HG02938 (cell line): ENCODE measurements around the gene NPAS1.
"Not testable (repeated sequence)": the region's sequence is repeated elsewhere in the genome, so short reads cannot be mapped to it uniquely, and the experiment has no call there.

Source experiments
- ATAC-seq: cut with Tn5 transposase; IDR thresholded peaks from one replicate; pipeline ENCODE4 v1.9.1; 2021; ENCODE audit warnings: mild to moderate bottlenecking, moderate library complexity; ENCODE audit not compliant: unreplicated experiment

Gene NPAS1

GRCh38 chr19:46988614-46989230, 30.9 kb upstream of the NPAS1 start:
- ATAC-seq, result no peak

GRCh38 chr19:46990991-46991676, 28.5 kb upstream of the NPAS1 start:
- ATAC-seq, result no peak

GRCh38 chr19:46992699-46993535, 26.7 kb upstream of the NPAS1 start:
- no peak for ATAC-seq

- no peak for ATAC-seq
Measured at GRCh38 chr19:46993622-46994021, 26.0 kb upstream of the NPAS1 start.

DNA sequence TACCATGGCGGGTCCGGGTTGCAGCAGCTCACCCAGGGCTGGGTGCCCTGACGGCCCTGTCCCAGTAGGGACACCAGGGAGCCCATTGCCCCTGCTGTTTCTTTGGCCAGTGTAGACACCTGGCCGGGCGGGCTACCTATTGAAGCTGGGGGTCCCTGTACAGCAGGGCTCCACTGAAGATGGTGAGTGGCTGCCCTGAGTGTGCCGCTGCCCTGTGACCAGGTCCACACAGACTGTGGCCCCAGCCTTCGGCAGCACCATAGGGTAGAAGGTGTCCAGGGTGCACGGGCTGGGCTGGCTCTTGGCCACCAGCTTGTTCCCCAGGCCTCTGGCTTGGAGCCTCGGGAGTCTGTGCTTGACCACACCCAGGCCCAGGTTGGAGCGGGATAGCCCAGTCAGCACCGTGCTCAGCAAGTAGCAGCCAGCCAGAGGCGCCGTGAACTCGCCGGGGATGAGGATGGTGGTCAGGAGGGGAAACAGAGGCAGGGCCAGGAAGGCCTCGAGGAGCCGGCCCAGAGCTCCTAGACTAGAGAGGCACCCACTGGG, 25.4 kb upstream of the NPAS1 start:
- no peak for ATAC-seq

- ATAC-seq, result no peak
Measured at GRCh38 chr19:46995492-46995891, 24.1 kb upstream of the NPAS1 start.

- no peak for ATAC-seq
Measured at GRCh38 chr19:46998445-46999125, 21.1 kb upstream of the NPAS1 start.

DNA sequence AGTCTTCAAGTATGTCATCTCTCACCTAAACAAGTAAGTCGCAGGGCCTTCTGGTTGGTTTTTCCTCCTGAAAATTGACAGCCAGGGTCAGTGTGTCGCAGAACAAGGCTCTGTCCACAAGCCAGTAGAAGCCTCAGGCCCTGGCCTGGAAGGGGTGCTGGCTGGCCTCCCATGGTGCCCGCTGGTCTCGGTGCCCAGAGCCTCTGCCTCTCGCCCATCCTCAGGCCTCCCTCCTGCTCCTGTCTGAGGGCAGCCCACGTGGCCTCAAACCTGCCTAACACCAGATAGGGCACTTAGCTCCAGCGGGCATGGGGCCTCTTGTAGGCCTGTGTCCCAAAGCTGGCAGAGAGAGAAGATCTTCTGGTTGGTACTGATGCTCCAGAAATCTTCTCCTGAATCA, 20.3 kb upstream of the NPAS1 start:
- ATAC-seq, result no peak

DNA sequence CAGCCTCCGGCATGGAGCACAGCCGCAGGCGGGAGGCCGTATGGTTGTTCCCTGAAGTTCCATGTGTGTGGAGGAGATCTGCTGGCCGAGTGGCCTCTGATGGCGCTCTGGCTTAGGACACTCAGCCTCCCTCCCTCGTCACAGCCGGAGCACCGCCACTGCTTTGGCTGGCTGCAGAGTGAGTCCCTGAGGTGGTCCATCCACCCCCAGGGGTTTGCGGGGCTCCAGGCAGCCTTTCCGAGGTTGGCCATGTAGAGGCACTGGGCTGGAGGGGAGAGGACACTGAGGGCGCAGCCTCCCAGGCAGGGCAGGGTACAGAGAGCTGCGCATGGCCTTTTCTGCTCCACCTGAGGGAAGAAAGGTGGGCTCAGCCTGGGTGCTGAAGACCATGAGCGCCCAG, 19.8 kb upstream of the NPAS1 start:
- no peak for ATAC-seq

DNA sequence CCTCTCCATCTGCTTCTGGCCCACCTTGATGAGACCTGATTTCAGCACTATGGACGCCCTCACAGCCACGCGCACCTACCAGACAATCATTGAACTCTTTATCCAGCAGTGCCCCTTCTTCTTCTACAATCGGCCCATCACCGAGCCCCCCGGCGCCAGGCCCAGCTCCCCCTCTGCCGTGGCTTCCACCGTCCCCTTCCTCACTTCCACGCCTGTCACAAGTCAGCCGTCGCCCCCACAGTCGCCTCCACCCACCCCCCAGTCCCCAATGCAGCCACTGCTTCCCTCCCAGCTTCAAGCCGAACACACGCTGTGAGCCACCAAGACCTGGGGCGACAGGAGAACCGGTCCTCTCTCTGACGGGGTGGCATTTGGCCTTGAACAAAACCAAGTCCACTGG, 19.3 kb upstream of the NPAS1 start:
- ATAC-seq, result no peak

DNA sequence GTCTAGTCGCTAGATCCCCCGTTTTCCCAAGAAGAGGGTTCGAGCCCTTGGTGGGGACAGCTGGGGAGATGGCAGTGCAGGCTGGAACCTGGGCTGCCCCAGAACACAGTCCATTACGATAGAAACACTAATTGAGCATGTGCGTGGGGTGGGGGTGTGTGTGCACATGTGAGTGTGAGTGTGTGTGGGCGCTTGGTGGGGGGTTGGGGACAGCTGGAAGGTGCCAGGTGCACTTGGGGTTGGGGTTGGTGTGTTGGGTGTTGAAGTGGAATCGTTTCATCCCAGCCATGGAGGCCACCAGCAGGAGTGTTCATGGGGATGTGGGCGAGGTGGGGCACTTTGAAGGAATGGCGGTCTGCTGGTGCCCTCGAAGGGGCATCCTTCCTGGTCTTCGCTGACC, 18.1 kb upstream of the NPAS1 start:
- no peak for ATAC-seq

DNA sequence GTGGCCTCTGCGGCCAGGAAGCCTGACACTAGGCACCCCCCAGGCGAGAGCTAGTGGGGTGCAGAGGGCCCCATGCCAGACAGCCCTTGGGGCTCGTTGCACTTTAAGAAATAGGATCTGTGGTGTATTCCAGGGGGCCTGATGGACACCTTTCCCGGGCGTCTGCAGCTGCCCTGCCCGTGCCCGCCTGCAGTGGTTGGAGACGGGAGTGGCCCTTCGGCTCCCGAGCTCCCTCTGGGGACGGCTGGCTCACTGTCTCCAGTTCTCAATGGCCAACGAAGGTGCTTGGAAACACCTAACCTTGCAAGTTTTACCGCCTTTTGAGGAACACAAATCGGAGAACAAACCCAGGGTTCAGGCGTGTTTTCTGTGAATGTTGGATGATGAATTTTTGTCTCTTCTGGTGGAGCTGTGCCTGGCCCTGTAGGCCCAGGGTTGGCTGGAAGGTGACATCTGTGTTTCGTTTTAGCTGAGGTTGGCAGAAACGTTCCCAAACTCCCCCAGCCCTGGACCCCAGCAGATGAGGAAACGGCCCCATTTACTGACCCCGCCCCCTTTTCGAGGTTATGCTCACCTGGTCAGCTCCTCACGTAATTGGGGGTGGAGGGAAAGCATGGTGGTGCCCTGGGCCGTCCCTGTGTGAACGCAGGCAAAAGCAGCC, 17.4 kb upstream of the NPAS1 start:
- no peak for ATAC-seq

- no peak for ATAC-seq
Measured at GRCh38 chr19:47002853-47003610, 16.6 kb upstream of the NPAS1 start.

DNA sequence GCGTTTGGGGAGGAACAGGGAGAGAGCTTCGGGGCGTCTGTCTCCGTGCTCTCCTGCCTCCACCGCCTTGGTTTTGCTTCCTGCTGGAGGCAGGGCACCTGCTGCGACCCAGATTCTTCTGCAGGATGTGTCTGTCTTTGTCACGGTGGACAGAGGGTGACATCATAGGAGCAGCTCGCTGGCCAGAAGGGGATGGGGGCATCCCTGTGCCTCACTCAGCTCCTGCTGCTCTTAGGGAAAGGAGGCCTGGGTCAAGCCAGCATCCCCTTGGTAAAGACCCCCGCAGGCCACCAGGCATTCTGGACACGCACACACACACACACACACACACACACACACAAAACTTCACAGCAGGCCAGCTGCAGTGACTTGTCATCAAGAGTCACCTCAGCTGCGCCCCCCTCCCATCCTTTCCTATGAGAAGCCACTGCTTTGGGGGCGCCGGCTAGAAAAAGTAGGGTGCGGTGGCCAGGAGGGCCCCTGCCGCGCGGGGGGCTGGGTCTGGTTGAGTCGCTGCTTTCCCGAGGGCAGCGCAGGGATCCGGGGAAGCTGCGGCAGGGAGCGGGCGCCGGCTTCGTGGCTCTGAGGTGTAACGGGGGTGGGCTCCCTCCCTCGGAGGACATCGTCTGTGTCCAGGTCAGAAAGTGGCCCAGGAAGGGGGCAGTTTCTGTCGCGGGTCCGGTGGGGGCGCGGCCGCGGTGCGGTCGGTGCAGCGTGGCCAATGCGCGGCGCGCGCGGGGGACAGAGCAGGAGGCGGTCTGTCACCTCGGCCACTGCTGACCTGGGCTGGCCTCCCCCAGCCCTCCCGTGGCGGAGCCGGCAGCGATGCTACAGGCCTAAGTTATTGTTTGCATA, 15.8 kb upstream of the NPAS1 start:
- ATAC-seq, result no peak

DNA sequence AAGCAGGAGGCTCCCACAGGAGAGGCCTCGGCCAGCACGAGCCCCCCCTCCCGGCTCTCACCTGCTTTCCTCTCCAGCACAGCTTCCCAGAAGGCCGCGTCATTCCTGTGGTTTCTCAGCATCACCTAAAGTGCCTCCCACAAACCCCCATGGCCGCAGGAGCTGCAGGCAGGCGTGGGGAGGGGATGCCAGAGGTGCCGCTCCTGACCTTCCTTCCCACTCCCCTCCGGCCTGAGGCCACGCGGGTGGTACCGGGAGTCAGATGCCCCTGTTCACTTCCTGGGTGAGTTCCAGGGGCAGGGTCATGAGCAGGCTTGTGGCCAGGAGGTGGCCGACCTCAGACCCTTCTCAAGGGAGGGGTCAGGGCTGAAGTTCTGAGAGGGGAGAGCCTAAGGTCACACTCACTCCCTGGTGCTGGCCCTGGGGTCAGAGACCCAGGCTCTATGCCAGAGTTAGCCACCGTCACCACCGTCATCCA, 14.4 kb upstream of the NPAS1 start:
- ATAC-seq, result no peak

DNA sequence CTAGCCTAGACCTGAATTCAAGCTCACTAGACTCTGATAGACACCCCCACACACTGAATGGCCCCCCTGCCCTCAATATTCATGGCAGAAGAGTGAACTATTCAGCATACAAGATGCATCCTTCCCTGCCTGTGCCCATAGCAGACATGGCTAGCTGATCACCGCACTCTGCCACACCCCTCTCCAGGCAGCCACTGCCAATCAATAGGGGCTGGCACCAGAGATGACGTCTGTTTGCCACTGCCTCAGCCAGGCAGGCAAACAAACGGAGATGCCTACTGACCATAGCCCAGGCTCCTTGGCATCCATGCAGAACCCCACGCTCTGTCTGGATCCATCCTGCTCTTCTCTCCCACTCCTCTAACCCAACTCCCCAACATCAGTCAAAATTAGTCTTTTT, 13.8 kb upstream of the NPAS1 start:
- no peak for ATAC-seq

DNA sequence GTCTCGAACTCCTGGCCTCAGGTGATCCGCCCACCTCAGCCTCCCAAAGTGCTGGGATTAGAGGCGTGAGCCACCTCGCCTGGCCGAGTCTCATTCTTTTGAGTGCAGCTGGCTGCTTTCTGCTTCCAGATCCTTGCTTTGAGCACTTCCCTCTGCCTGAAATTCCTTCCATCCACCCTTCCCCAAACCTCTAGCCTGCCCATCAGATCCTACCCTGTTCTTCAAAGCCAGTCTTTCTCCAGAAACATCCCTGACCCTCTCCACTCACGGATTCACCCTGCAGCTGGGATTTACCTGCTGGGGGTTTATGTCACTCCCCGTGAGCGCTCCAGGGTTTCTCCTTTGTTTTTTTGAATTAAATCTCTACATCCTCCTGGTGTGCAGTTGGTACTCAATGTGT, 13.1 kb upstream of the NPAS1 start:
- ATAC-seq, result no peak

DNA sequence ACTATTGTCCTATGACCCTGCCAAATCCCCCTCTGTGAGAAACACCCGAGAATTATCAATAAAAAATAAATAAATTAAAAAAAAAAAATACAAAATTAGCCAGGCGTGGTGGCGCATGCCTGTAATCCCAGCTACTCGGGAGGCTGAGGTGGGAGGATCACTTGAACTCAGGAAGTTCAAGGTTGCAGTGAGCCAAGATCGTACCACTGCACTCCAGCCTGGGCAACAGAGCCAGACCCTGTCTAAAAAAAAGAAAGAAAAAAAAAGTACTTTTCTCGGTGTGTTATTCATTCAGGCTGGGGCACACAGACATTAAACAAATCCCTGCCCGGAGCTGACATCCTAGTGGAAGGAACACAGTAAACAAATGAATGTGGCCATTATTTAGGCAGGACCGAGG, 9.1 kb upstream of the NPAS1 start:
- ATAC-seq, result not testable (repeated sequence)

GRCh38 chr19:47012617-47013016, 7.0 kb upstream of the NPAS1 start:
- ATAC-seq, result no peak
